Fibroblast of lung (primary cell): ENCODE data around the gene OR10J1.

ENCODE experiments used
- CTCF ChIP-seq, 2 donors: IDR thresholded peaks in 1 of 2; conservative IDR thresholded peaks in 1 of 2; 1 replicate in 1 of 2; 2 replicates in 1 of 2; pipeline ENCODE4 v1.5.1; 2011 to 2012; ENCODE audit warnings: low read length in 2 of 2, control low read depth in 1 of 2, inconsistent platforms in 1 of 2, low read depth in 1 of 2, mild to moderate bottlenecking in 1 of 2
- EZH2 ChIP-seq: IDR thresholded peaks from 2 replicates; pipeline ENCODE4 v1.5.1; 2012; ENCODE audit warnings: low read length, control low read depth, mild to moderate bottlenecking; ENCODE audit errors: missing control alignments

- TF ChIP-seq CTCF (conservative IDR thresholded peaks at IDR 0.05 in 1 of 2, IDR thresholded peaks at IDR 0.05 in 1 of 2; ENCODE audit: low read depth in 1 of 2, low read length in 2 of 2) = no peak
- TF ChIP-seq EZH2 = no peak
Measured at GRCh38 chr1:159473335-159473734, 33.8 kb downstream of the OR10J1 start.
